Skeletal muscle tissue (tissue), 5 donors: Measurements from ENCODE around the gene GOLGA6L1. TPM values are rescaled to one million over a fixed set of nuclear protein-coding genes. Genes with fewer than 3 reads are reported as not detected.
"Not testable (repeated sequence)": the region's sequence is repeated elsewhere in the genome, so short reads cannot be mapped to it uniquely, and the experiment has no call there.

Experiments used
- H3K27ac ChIP-seq: one replicate; pipeline ENCODE4 v1.7.0; 2013; ENCODE audit warnings: mild to moderate bottlenecking, low read depth, low read length, inconsistent platforms
- H3K27me3 ChIP-seq, 3 donors: one replicate each; pipeline ENCODE4 v1.7.0; 2013; ENCODE audit warnings: low read length in 3 of 3; ENCODE audit not compliant: control insufficient read depth in 3 of 3, insufficient read depth in 3 of 3
- H3K36me3 ChIP-seq, 3 donors: one replicate each; pipeline ENCODE4 v1.7.0; 2013; ENCODE audit warnings: low read length in 3 of 3; ENCODE audit not compliant: control insufficient read depth in 3 of 3, insufficient read depth in 3 of 3
- H3K4me1 ChIP-seq, 3 donors: one replicate each; pipeline ENCODE4 v1.7.0; 2013; ENCODE audit warnings: low read length in 3 of 3, mild to moderate bottlenecking in 3 of 3; ENCODE audit not compliant: control insufficient read depth in 3 of 3, insufficient read depth in 3 of 3
- H3K4me3 ChIP-seq, 3 donors: one replicate each; pipeline ENCODE4 v1.7.0; 2013; ENCODE audit warnings: low read length in 3 of 3
- H3K9ac ChIP-seq, 3 donors: one replicate each; pipeline ENCODE4 v1.7.0; 2013; ENCODE audit warnings: low read length in 3 of 3, mild to moderate bottlenecking in 3 of 3, moderate library complexity in 2 of 3, low read depth in 1 of 3
- H3K9me3 ChIP-seq, 3 donors: one replicate each; pipeline ENCODE4 v1.7.0; 2013; ENCODE audit warnings: low read length in 3 of 3; ENCODE audit not compliant: control insufficient read depth in 3 of 3
- small RNA-seq: library from RNA; depleted of rRNA; stranded (forward); fragments of <200 nt; gene quantifications from one replicate; pipeline ENCODE3, GENCODE V24; 2014
- total RNA-seq: library from RNA; depleted of rRNA; stranded (reverse); fragments of >200 nt; gene quantifications from one replicate; pipeline ENCODE4 v1.2.3, GENCODE V29; 2014
- donor health status: Osteomylitis.

The GOLGA6L1 gene
- total RNA-seq, 1 donor from 2014 or later, result not detected

- Histone ChIP-seq H3K27me3 (no peaks in the 10 kb centered on the region), H3K9ac (no peak overlapping the region), H3K9me3 (no peaks in the 10 kb centered on the region), H3K36me3 (no peaks in the 10 kb centered on the region), H3K27ac (no peak overlapping the region), H3K4me3 (no peak overlapping the region), H3K4me1 (no peaks in the 10 kb centered on the region)
Observed at GRCh38 chr15:23083115-23083514, 53.5 kb downstream of the GOLGA6L1 start.

- not testable (repeated sequence) for H3K4me1 ChIP-seq, H3K27me3 ChIP-seq, H3K4me3 ChIP-seq, H3K27ac ChIP-seq, H3K9ac ChIP-seq, H3K9me3 ChIP-seq, H3K36me3 ChIP-seq
Observed at GRCh38 chr15:23081996-23082737, 54.5 kb downstream of the GOLGA6L1 start.

GRCh38 chr15:23081271-23081670 lies 55.4 kb downstream of the GOLGA6L1 start:
- Histone ChIP-seq H3K27ac (no peak overlapping the region), H3K9me3 (no peaks in the 10 kb centered on the region), H3K9ac (no peak overlapping the region), H3K27me3 (no peaks in the 10 kb centered on the region), H3K4me1 (no peaks in the 10 kb centered on the region), H3K36me3 (no peaks in the 10 kb centered on the region), H3K4me3 (no peak overlapping the region)

- Histone ChIP-seq H3K4me1 (no peaks in the 10 kb centered on the region), H3K27ac (no peak overlapping the region), H3K9me3 (no peaks in the 10 kb centered on the region), H3K27me3 (peaks cover 0 to 5% (median 0%) of the 10 kb centered on the region in 3 donors), H3K4me3 (no peak overlapping the region), H3K9ac (no peak overlapping the region), H3K36me3 (no peaks in the 10 kb centered on the region)
Observed at GRCh38 chr15:23079766-23080165, 56.9 kb downstream of the GOLGA6L1 start.

Small RNA genes lying within 50 kb of the gene (small RNA-seq; reads per million reads assigned to genes)
- gene RN7SL106P, result not detected

Other genes starting within 250 kb of the GOLGA6L1 start
- gene CYFIP1, start 156.5 kb downstream of the GOLGA6L1 start, total RNA-seq, result 49.1 TPM
- 24.5 TPM for gene TUBGCP5, start 97.3 kb downstream of the GOLGA6L1 start, total RNA-seq
- gene GOLGA6L26, start 197.4 kb upstream of the GOLGA6L1 start, total RNA-seq, result not detected
- not detected for gene GOLGA8S, start 217.9 kb upstream of the GOLGA6L1 start, total RNA-seq